HL-60 (cell line): ENCODE measurements around the gene UST.
A peak's percentile ranks its signal among the peaks of the same experiment; 100 is the strongest.

ENCODE experiments used
- DNase-seq, 2 experiments: peaks; one replicate each; pipeline ENCODE4 v3.0.0-alpha.2; 2010 to 2020; ENCODE audit warnings: low read depth in 1 of 2, low spot score in 1 of 2
- H3K27ac ChIP-seq: fragments of 250-450 bp; sonication (Bioruptor Pico); replicated peaks from 2 replicates; pipeline ENCODE4 v1.5.1; 2020; ENCODE audit warnings: mild to moderate bottlenecking, moderate library complexity
- H3K27me3 ChIP-seq: fragments of 250-450 bp; sonication (Bioruptor Pico); 2 replicates; pipeline ENCODE4 v1.5.1; 2021; ENCODE audit warnings: mild to moderate bottlenecking, moderate library complexity; ENCODE audit not compliant: insufficient read depth, poor library complexity, severe bottlenecking
- H3K4me3 ChIP-seq: replicated peaks from 2 replicates; pipeline ENCODE4 v1.5.1; 2011; ENCODE audit warnings: mild to moderate bottlenecking, control low read depth, low read length; ENCODE audit not compliant: insufficient read depth
- CTCF ChIP-seq: IDR thresholded peaks from one replicate; pipeline ENCODE4 v1.5.1; 2011; ENCODE audit warnings: low read length, control low read depth, inconsistent platforms; ENCODE audit not compliant: insufficient read depth
- GABPA ChIP-seq: IDR thresholded peaks from 2 replicates; pipeline ENCODE4 v1.6.1; 2012; ENCODE audit warnings: low read depth
- POLR2AphosphoS5 ChIP-seq: IDR thresholded peaks from 2 replicates; pipeline ENCODE4 v1.6.1; 2012; ENCODE audit warnings: low read depth
- REST ChIP-seq: IDR thresholded peaks from 2 replicates; pipeline ENCODE4 v1.6.1; 2012; ENCODE audit warnings: low read depth; ENCODE audit not compliant: insufficient replicate concordance
- SPI1 ChIP-seq: IDR thresholded peaks from 2 replicates; pipeline ENCODE4 v1.6.1; 2012; ENCODE audit warnings: low read depth, mild to moderate bottlenecking, borderline replicate concordance

UST gene

GRCh38 chr6:148724428-148724827 is 22.4 kb upstream of the UST start:
- Histone ChIP-seq H3K27ac (no peak overlapping the region), H3K4me3 (no peak overlapping the region), H3K27me3 (no peaks in the 10 kb centered on the region)
- DNase-seq = no peak
- no peak for TF ChIP-seq SPI1
- TF ChIP-seq GABPA = no peak
- TF ChIP-seq REST = no peak
- no peak for TF ChIP-seq CTCF
- no peak for TF ChIP-seq POLR2AphosphoS5

GRCh38 chr6:148727104-148727503 is 19.7 kb upstream of the UST start:
- no peaks in the 10 kb centered on the region for H3K27me3 ChIP-seq
- TF ChIP-seq REST (no peak), GABPA (no peak)
- no peak overlapping the region for H3K27ac ChIP-seq
- DNase-seq = no peak
- no peak overlapping the region for H3K4me3 ChIP-seq

- H3K27ac ChIP-seq = no peak overlapping the region
- no peaks in the 10 kb centered on the region for H3K27me3 ChIP-seq
- DNase-seq = peak in 1 of 2 experiments; percentile 31
- H3K4me3 ChIP-seq = no peak overlapping the region
- TF ChIP-seq POLR2AphosphoS5 (no peak), CTCF (no peak), SPI1 (no peak), GABPA (no peak), REST (no peak)
Observed at GRCh38 chr6:148735989-148736388, 10.8 kb upstream of the UST start.
